DMS153 treated with DMSO at 0.1 percent for 48 hours (cell line): ENCODE measurements around the gene PTPN1.
"Not testable (repeated sequence)": the region's sequence is repeated elsewhere in the genome, so short reads cannot be mapped to it uniquely, and the experiment has no call there.

ENCODE experiments used
- DNase-seq: peaks from one replicate; lab custom pipeline; 2025; ENCODE audit not compliant: unreplicated experiment; lab: John Stamatoyannopoulos, UW

PTPN1 gene

GRCh38 chr20:50587291-50587961, 77.2 kb downstream of the PTPN1 start:
- peak; percentile 59 for DNase-seq

GRCh38 chr20:50588034-50588736, 78.0 kb downstream of the PTPN1 start:
- peak; percentile 65 for DNase-seq

DNA sequence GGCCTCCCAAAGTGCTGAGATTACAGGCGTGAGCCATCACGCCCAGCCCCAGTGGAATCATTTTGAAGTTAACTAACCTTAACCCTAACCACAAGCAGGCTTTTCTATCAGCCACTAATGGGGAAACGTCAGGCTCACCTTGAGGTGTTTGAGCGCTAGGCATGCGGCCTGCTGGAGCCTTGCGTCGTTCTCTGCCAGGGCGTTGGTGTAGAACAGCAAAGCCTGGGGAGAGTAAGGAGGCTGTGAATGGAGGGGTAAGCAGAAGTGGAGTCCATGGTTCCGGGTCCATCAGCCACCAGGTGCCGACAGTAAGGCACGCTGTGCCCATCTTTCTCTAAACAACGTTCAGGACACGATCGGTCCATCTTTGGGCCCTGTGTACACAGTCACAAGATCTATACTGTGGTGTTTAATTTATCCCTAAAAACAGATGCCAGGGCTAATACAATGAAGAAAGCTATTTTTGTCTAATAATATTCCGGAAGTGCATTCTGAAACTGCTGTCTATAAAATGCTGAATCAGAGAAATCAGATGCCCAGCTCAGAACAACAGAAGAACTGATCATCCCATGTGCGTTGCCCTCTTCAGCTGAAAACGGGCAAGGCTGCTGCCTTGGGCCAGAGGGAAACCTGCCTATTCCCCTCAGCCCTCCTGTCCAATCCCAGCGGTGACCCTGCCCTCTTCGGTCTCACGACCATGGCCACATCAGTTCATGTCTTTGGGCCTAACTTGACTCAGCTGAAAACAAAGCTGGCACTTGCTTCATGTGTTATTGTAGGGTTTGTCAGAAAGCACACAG, 79.6 kb downstream of the PTPN1 start:
- DNase-seq: no peak

- peak; percentile 7 for DNase-seq
These were observed 80.1 kb downstream of the PTPN1 start for GRCh38 chr20:50590348-50590664.

DNA sequence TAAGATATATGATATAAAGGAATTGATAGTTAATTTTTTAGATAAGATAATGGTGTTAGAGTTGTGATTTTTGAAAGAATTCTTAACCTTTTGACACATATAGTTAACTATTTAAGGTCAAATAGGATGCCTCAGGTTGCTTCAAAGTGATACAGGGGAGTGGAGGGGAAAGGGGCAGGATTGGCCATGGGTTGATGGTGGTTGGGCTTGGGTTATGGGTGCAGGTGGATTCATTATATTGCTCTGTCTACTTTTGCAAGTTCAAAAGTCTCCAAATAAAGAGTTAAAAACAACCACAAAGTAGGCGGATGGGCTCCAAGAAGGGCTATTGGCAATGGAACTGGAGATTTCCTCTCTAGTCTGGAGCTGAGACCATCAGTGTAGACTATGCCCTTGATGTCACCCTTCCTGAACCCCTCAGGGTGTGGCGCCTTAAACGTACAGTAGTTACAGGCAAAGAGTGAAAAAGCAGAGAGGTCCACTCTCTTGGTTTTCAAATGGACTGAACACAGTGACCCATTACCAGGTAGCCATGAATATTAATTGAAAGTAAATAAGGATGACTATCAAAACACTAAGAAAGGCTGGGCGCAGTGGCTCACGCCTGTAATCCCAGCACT, 81.2 kb downstream of the PTPN1 start:
- no peak for DNase-seq

DNA sequence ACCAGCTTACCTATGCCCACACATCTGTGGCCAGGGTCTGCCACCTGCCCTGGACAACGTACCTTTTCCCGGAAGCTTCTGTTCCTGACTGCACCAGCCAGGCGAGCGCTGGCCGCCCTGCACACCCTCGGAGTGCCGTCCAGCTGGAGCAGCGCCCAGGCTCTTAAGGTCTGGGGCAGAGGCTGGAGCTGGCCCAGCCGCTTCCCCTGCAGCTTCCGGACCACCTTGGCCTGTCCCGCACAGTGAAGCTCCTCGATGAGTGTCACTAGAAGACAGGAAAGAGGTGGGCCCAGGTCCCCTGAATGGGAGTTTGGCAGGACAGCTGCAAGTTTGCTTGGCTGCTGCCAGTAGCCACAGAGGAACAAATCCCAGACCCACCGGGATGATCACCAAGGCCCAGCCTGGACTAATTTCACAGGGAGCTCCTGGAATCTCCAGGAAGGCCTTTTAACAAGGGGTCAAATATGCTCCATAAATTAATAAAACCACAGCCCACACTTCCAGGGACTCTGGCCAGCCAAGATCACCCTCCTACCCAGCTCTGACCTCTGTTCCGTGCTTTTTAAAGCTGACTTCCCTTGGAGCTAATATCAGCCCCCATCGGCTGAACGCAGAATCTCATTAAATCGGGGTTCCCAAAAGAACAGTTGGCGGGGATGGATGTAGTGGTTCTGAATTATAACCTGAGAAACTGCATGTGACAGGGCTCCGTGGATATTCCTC, 82.3 kb downstream of the PTPN1 start:
- no peak for DNase-seq

- no peak for DNase-seq
These were observed 82.8 kb downstream of the PTPN1 start for GRCh38 chr20:50593005-50593335.

GRCh38 chr20:50594231-50594590, 84.0 kb downstream of the PTPN1 start:
- no peak for DNase-seq

DNA sequence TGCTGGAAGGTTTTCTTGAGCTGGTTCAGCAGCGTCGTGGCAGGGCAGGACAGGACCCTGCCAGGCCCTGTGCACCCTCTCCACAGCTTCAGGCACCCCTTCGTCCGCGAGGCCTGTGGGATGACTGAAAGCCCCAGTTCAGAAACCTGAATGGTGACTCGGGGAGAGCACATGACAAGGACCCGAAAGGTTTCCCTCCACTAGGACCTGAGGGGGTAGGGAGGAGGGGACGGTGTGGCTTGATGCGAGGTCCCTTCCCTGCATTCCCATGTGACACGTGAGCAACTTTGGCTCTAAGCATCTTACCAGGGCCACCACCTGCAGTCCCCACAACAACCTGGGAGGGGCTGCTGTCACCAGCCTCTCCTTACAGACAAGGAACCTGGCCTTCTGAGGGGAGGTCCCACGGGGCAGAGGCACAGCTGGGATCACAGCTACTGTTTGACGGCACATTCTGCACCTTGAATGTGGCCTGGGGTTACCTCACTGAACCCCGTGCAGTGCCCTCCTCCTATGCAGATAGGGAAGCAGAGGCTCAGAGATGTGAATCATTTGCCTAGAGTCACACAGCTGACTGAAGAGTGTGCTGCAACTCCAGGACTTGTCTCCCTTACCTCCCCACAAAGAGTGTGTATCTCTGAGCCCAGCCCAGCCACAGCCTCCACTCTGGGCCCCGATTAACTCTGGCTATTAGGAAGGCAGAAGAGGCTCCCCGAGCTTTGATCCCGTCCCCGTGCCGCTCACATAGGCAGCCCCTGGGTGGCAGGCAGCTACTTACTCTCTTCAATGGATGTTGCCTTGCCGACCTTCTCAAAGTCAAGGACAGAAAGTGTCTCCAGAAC, 84.6 kb downstream of the PTPN1 start:
- DNase-seq: no peak

DNA sequence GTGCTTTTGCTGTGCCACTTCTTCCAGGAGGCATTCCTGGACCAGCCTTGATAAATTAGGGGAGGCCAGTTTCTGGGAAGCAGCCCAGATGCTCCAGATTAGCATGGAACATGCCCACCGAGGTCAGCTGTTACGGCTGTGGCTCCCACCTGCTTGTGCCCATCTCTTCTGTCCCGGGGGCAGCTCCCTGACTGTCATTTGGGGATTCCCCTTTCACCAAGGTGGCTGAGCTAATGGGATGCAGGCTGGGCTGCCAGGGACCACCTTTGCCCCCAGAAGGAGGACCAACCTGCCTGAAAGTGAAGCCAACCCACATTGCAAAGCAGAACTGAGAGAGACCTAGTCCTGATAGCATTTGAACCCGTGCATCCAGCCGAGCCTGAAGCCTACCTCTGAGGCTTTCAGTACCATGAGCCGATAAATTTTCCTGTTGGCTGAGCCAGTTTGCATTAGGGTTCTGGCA, 85.3 kb downstream of the PTPN1 start:
- no peak for DNase-seq

GRCh38 chr20:50595988-50596693, 86.0 kb downstream of the PTPN1 start:
- DNase-seq: no peak

- no peak for DNase-seq
These were observed 86.5 kb downstream of the PTPN1 start for GRCh38 chr20:50596694-50597021.

GRCh38 chr20:50597406-50597969, 87.3 kb downstream of the PTPN1 start:
- DNase-seq: no peak

DNA sequence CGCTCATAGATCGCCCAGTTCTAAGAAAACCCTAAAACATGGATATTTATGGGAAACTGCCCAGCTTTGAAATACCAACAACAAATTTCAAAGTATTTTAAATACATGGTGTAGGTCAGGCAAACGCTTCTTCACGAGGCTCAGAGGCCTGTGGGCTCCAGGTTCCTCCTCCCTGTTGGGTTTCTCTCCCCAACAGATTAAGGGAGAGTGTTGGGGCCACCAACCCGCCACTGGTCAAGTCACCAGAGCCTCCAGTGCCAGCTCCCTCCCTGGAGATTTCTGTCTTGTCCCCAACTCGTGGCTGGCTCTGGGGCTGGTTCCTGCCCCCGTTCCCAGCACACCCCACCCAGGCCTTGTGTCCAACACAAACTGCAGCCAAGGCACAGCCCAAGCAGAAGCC, 87.9 kb downstream of the PTPN1 start:
- DNase-seq: no peak

- not testable (repeated sequence) for DNase-seq
These were observed 88.6 kb downstream of the PTPN1 start for GRCh38 chr20:50598768-50599167.

- DNase-seq: no peak
These were observed 90.2 kb downstream of the PTPN1 start for GRCh38 chr20:50600281-50600895.

DNA sequence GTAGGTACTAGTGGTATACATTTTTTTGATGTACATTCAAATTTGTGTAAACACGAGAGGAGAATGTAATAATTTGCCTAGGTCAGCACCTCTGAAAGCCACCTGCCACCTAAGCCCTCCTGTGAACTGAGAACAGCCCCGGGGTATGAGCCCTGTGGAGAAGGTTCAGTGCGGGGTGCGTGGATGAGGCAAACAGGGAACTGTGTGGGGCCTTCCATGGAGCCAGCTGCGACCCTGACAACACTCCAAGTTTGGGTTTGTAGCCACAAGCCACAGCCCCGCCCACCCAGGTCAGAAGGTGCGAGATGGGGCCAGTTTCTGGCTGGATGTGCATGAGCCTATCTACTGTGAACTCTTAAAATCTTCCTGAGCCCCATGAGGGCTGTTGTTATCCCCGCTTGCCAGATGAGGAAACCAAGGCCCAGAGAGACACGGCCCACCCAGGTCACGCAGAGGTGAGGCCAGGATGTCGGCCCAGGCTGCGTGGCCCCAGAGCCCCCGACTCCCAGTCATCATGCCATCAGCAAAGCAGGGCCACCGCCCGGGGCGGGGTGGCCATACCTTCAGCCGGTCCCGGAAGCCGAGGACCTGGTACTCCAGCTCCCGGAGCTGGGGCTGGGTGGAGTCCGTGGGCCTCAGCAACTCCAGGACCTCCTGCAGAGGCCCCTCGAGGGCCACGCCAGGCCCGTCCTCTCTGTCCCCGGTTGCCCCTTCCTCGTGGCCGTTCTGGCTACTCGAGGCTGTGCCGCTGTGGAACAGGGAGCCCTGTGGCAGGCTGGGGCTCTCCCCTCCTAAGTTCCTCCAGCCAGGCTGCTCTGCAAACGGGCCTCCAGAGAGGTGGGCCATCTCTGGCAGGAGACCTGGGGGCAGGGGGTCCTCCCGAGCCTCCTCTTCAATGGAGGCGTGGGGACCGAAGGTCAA, 91.6 kb downstream of the PTPN1 start:
- no peak for DNase-seq
